Nephron (organoid): Measurements from ENCODE around the gene TRPC3.

ENCODE experiments used
- H3K27ac Mint-ChIP-seq, 3 experiments: 2 replicates each; pipeline ENCODE4 v1.8.0; 2020; ENCODE audit warnings: mixed read lengths in 3 of 3, mild to moderate bottlenecking in 2 of 3, moderate library complexity in 1 of 3
- H3K27me3 Mint-ChIP-seq: 2 replicates; pipeline ENCODE4 v1.8.0; 2021; ENCODE audit warnings: low read depth, mild to moderate bottlenecking, moderate library complexity, mixed read lengths
- H3K36me3 Mint-ChIP-seq: 2 replicates; pipeline ENCODE4 v1.8.0; 2020; ENCODE audit warnings: low read depth, mixed read lengths
- H3K4me1 Mint-ChIP-seq: 2 replicates; pipeline ENCODE4 v1.8.0; 2020; ENCODE audit warnings: mixed read lengths
- H3K4me3 Mint-ChIP-seq, 3 experiments: 2 replicates each; pipeline ENCODE4 v1.8.0; 2020; ENCODE audit warnings: mild to moderate bottlenecking in 3 of 3, mixed read lengths in 3 of 3, moderate library complexity in 2 of 3
- H3K9me3 Mint-ChIP-seq: 2 replicates; pipeline ENCODE4 v1.8.0; 2020; ENCODE audit warnings: mixed read lengths
- TF ChIP-seq, protein P1 (sequence below), 3 experiments: fragments of 200-600 bp; sonication (generic); IDR thresholded peaks; one replicate each; pipeline ENCODE4 v1.5.0; 2021; ENCODE audit warnings: antibody characterized with exemption in 3 of 3; ENCODE audit not compliant: unreplicated experiment in 3 of 3

The TRPC3 gene

GRCh38 chr4:121877041-121877773 lies 74.7 kb downstream of the TRPC3 start:
- TF ChIP-seq, protein P1, sequence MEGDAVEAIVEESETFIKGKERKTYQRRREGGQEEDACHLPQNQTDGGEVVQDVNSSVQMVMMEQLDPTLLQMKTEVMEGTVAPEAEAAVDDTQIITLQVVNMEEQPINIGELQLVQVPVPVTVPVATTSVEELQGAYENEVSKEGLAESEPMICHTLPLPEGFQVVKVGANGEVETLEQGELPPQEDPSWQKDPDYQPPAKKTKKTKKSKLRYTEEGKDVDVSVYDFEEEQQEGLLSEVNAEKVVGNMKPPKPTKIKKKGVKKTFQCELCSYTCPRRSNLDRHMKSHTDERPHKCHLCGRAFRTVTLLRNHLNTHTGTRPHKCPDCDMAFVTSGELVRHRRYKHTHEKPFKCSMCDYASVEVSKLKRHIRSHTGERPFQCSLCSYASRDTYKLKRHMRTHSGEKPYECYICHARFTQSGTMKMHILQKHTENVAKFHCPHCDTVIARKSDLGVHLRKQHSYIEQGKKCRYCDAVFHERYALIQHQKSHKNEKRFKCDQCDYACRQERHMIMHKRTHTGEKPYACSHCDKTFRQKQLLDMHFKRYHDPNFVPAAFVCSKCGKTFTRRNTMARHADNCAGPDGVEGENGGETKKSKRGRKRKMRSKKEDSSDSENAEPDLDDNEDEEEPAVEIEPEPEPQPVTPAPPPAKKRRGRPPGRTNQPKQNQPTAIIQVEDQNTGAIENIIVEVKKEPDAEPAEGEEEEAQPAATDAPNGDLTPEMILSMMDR (IDR thresholded peaks at IDR 0.05; ENCODE audit: unreplicated experiment in 3 of 3) = no peak
- no peaks in the 10 kb centered on the region for H3K9me3 Mint-ChIP-seq
- no peak overlapping the region for H3K27ac Mint-ChIP-seq
- H3K36me3 Mint-ChIP-seq = no peaks in the 10 kb centered on the region
- no peaks in the 10 kb centered on the region for H3K4me1 Mint-ChIP-seq
- H3K27me3 Mint-ChIP-seq = no peaks in the 10 kb centered on the region
- no peak overlapping the region for H3K4me3 Mint-ChIP-seq

GRCh38 chr4:121876070-121876469 lies 75.8 kb downstream of the TRPC3 start:
- no peak overlapping the region for H3K4me3 Mint-ChIP-seq
- H3K27me3 Mint-ChIP-seq = no peaks in the 10 kb centered on the region
- H3K4me1 Mint-ChIP-seq = no peaks in the 10 kb centered on the region

DNA sequence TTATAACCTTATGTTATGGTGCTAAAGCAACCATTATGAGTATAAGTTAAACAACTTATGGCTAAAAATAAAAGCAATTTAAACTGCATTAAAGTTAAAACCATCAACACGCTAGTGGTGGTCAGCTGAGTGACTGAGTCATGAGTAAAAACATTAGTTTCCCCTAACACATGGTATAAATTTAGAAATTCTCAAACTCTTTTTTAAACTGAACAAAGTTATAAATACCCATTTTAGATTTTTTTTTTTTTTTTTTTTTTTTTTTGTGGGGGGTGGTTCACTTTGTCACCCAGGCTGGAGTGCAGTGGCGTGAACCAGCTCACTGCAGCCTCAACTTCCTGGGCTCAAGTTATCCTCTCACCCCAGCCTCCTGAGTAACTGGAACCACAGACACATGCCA lies 76.2 kb downstream of the TRPC3 start:
- no peak overlapping the region for H3K4me3 Mint-ChIP-seq
- TF ChIP-seq, protein P1 (IDR thresholded peaks at IDR 0.05; ENCODE audit: unreplicated experiment in 3 of 3) = no peak
- no peak overlapping the region for H3K27ac Mint-ChIP-seq
- no peaks in the 10 kb centered on the region for H3K4me1 Mint-ChIP-seq
- H3K36me3 Mint-ChIP-seq = no peaks in the 10 kb centered on the region
- H3K9me3 Mint-ChIP-seq = no peaks in the 10 kb centered on the region
- H3K27me3 Mint-ChIP-seq = no peaks in the 10 kb centered on the region

More at GRCh38 chr4:121876070-121876469, 75.8 kb downstream of the TRPC3 start:
- H3K36me3 Mint-ChIP-seq = no peaks in the 10 kb centered on the region
- TF ChIP-seq, protein P1 (IDR thresholded peaks at IDR 0.05; ENCODE audit: unreplicated experiment in 3 of 3) = no peak
- H3K9me3 Mint-ChIP-seq = no peaks in the 10 kb centered on the region
- H3K27ac Mint-ChIP-seq = no peak overlapping the region

DNA sequence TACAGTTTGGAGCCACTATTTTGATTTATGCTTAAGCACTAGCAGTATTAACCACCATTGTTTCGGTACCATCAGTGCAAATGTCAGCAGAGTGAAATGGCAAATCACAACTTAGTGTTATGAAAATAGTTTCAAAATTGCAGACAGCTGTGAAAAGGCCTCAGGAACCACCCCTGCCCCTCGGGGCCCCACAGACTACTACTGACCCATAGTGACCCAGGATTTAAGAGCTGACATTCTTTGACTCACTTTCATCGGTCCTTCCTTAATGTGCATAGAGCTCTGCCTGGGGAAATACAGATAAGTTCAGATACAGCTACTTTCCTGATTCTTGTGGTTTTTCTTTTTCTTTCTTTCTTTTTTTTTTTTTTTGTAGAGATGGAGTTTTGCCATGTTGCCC lies 78.3 kb downstream of the TRPC3 start:
- peaks cover 5% of the 10 kb centered on the region for H3K4me1 Mint-ChIP-seq
- H3K4me3 Mint-ChIP-seq = no peak overlapping the region
- H3K27ac Mint-ChIP-seq = no peak overlapping the region
- H3K9me3 Mint-ChIP-seq = no peaks in the 10 kb centered on the region
- H3K36me3 Mint-ChIP-seq = peaks cover 3% of the 10 kb centered on the region
- TF ChIP-seq, protein P1 (IDR thresholded peaks at IDR 0.05; ENCODE audit: unreplicated experiment in 3 of 3) = no peak
- no peaks in the 10 kb centered on the region for H3K27me3 Mint-ChIP-seq

DNA sequence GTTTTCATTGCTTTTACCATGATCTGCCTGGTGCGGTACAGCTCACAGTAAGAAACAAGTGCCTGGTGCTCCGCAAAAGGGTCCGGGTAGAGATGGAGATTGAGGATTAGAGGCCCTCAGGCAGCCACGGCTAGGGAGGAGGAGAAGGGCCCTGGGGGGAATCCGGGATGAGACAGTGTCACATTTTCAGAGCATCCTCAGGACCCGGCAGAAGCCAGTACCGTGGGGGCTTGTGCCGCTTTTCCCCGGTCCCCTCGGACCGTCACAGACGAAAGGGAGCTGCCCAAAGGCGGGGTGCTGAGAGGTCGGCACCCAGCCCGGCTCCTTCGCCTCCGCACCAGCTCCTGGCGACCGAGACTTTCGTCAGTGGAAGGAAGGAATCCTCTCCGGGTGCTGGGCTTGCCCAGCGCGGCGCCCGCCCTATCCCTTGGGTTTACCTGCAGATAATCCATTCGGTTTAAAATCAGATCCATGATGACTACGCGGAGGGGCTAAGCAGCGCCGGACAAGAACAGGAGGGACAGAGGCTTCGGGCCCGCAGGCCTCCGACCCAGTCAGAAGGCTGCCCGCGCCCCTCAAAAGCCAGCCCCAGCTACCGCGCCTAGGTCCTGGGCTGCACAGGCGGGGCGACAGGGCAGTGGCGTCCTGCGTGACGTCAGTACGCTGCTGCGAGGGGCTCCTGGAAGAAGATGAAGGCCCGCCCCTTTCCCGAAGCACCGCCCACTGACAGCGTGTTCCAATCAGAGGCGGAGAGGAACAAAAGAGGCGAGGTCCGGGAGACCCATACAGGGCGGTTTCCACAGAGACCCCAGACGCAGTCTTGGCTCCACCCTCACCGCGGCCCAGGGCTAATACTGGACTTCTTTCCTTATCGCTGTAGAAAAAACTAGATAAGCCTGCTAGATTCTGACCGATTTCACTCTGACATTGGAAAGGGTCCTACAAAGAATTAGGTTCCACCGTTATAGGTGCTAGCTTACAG lies 81.7 kb downstream of the TRPC3 start, which contains the start of gene BBS7:
TSS of gene BBS7 (minus strand) at position 634 of the 982 bp plus-strand sequence. CDS start at position 473, 161 bp downstream.
- Mint-ChIP-seq H3K4me3 (peak within 1 kb of the TSS; percentile 95 to 99 (median 99)), H3K36me3 (peaks cover 30% of the 10 kb centered on the region), H3K27me3 (no peaks in the 10 kb centered on the region), H3K27ac (peak within 1 kb of the TSS; percentile 58 to 87 (median 79)), H3K9me3 (peaks cover 2% of the 10 kb centered on the region), H3K4me1 (peaks cover 6% of the 10 kb centered on the region)
- TF ChIP-seq, protein P1 (IDR thresholded peaks at IDR 0.05; ENCODE audit: unreplicated experiment in 3 of 3) = no peak
